MM.1S (cell line): Measurements from ENCODE around the gene POLR3B.

Experiments used
- DNase-seq: peaks from one replicate; pipeline ENCODE4 v3.0.0-alpha.2; 2015
- H2AFZ ChIP-seq: fragments of 300-600 bp; sonication (generic); 2 replicates; pipeline ENCODE4 v1.6.0; 2016; ENCODE audit warnings: antibody characterized with exemption, low read length
- H3F3A ChIP-seq: fragments of 300-600 bp; sonication (generic); 2 replicates; pipeline ENCODE4 v1.6.1; 2016; ENCODE audit warnings: mild to moderate bottlenecking, antibody characterized with exemption, low read length, moderate library complexity, mixed read lengths; ENCODE audit not compliant: insufficient read depth
- H3K27ac ChIP-seq: fragments of 300-600 bp; sonication (generic); 2 replicates; pipeline ENCODE4 v1.5.1; 2016; ENCODE audit warnings: mild to moderate bottlenecking, low read length
- H3K27me3 ChIP-seq: fragments of 300-600 bp; sonication (generic); replicated peaks from 2 replicates; pipeline ENCODE4 v1.6.0; 2016; ENCODE audit warnings: low read length; ENCODE audit not compliant: insufficient read depth
- H3K36me3 ChIP-seq: fragments of 300-600 bp; sonication (generic); replicated peaks from 2 replicates; pipeline ENCODE4 v1.6.1; 2016; ENCODE audit warnings: mild to moderate bottlenecking, low read length, mixed read lengths; ENCODE audit not compliant: insufficient read depth
- H3K4me1 ChIP-seq: fragments of 300-600 bp; sonication (generic); 2 replicates; pipeline ENCODE4 v1.6.1; 2016; ENCODE audit warnings: low read length, mixed read lengths
- H3K4me2 ChIP-seq: fragments of 300-600 bp; sonication (generic); 2 replicates; pipeline ENCODE4 v1.6.0; 2016; ENCODE audit warnings: low read depth, low read length
- H3K4me3 ChIP-seq: fragments of 300-600 bp; sonication (generic); 2 replicates; pipeline ENCODE4 v1.5.1; 2016; ENCODE audit warnings: low read length, mixed read lengths
- H3K79me2 ChIP-seq: fragments of 300-600 bp; sonication (generic); 2 replicates; pipeline ENCODE4 v1.6.1; 2016; ENCODE audit warnings: mixed run types, low read length, mixed read lengths
- H3K9ac ChIP-seq: fragments of 300-600 bp; sonication (generic); 2 replicates; pipeline ENCODE4 v1.6.1; 2016; ENCODE audit warnings: low read length, mixed read lengths
- H3K9me2 ChIP-seq: fragments of 300-600 bp; sonication (generic); replicated peaks from 2 replicates; pipeline ENCODE4 v1.6.1; 2016; ENCODE audit warnings: mild to moderate bottlenecking, low read length, mixed read lengths; ENCODE audit not compliant: insufficient read depth
- H3K9me3 ChIP-seq: fragments of 300-600 bp; sonication (generic); replicated peaks from 2 replicates; pipeline ENCODE4 v1.6.1; 2016; ENCODE audit warnings: mild to moderate bottlenecking, low read length, mixed read lengths; ENCODE audit not compliant: insufficient read depth
- H4K20me1 ChIP-seq: fragments of 300-600 bp; sonication (generic); 2 replicates; pipeline ENCODE4 v1.6.1; 2016; ENCODE audit warnings: mild to moderate bottlenecking, low read length, moderate library complexity, mixed read lengths; ENCODE audit not compliant: insufficient read depth
- EZH2 ChIP-seq: fragments of 300-600 bp; sonication (generic); optimal IDR thresholded peaks from 2 replicates; pipeline ENCODE3; 2017; ENCODE audit warnings: low read depth, mild to moderate bottlenecking, antibody characterized with exemption, low read length, mixed read lengths
- EZH2phosphoT487 ChIP-seq: fragments of 300-600 bp; sonication (generic); IDR thresholded peaks from 2 replicates; pipeline ENCODE4 v1.6.1; 2018; ENCODE audit warnings: antibody characterized with exemption, low read length
- TF ChIP-seq, protein P1 (sequence below): fragments of 300-600 bp; sonication (generic); IDR thresholded peaks from 2 replicates; pipeline ENCODE4 v1.5.1; 2016; ENCODE audit warnings: antibody characterized with exemption, low read length, mixed read lengths

POLR3B gene

DNA sequence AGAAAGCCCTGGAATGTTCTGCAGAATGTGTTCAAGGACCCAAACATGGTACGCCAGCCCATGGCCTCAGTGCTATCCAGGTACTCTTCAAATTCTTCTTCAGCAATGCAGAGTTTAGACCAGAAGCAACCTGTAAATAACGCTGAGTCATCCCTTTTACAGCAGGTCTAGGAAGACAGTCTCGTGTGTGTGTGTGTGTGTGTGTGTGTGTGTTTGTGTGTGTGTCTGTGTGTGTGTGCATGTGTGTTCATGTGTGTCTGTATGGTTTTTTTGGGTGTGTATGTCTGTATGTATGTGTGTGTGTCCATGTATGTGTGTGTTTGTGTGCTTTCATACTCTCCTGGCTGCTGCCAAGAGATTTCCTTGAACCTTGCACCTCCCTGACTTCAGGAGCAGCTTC, 165.2 kb downstream of the POLR3B start:
- DNase-seq: no peak
- H3K9me3 ChIP-seq: no peaks in the 10 kb centered on the region
- no peak overlapping the region for H3K9ac ChIP-seq

DNA sequence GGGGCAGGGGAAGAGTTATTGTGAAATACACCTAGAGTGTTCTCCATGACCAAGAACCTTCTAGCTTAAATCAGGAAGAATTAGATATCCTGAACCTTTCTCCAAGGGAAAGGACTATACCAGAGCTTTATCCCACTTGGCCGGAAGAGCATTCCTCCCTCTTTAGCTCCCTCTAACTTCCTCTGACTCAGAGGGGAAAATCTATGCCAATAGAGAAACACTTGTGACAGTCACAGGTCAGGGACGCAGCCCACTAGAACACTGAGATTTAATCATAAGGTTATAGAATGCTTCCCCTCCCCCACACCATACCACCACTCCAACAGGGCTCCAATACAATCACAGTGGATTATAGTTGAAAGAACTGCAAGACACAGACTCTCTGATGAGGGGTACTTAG, 169.8 kb downstream of the POLR3B start:
- Histone ChIP-seq H3F3A (no peaks in the 10 kb centered on the region), H3K27me3 (no peaks in the 10 kb centered on the region), H3K4me2 (no peak overlapping the region), H2AFZ (no peak overlapping the region), H4K20me1 (no peaks in the 10 kb centered on the region), H3K36me3 (no peaks in the 10 kb centered on the region), H3K4me3 (no peak overlapping the region), H3K9me2 (no peaks in the 10 kb centered on the region), H3K9ac (no peak overlapping the region), H3K27ac (no peak overlapping the region), H3K4me1 (no peaks in the 10 kb centered on the region), H3K9me3 (no peaks in the 10 kb centered on the region), H3K79me2 (no peaks in the 10 kb centered on the region)
- no peak for TF ChIP-seq EZH2
- TF ChIP-seq, protein P1, sequence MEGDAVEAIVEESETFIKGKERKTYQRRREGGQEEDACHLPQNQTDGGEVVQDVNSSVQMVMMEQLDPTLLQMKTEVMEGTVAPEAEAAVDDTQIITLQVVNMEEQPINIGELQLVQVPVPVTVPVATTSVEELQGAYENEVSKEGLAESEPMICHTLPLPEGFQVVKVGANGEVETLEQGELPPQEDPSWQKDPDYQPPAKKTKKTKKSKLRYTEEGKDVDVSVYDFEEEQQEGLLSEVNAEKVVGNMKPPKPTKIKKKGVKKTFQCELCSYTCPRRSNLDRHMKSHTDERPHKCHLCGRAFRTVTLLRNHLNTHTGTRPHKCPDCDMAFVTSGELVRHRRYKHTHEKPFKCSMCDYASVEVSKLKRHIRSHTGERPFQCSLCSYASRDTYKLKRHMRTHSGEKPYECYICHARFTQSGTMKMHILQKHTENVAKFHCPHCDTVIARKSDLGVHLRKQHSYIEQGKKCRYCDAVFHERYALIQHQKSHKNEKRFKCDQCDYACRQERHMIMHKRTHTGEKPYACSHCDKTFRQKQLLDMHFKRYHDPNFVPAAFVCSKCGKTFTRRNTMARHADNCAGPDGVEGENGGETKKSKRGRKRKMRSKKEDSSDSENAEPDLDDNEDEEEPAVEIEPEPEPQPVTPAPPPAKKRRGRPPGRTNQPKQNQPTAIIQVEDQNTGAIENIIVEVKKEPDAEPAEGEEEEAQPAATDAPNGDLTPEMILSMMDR: no peak
- TF ChIP-seq EZH2phosphoT487: no peak
- no peak for DNase-seq

More for the DNA sequence above, 165.2 kb downstream of the POLR3B start:
- Histone ChIP-seq H3K27me3 (no peaks in the 10 kb centered on the region), H3K79me2 (no peaks in the 10 kb centered on the region), H3K4me3 (no peak overlapping the region), H3K4me2 (no peak overlapping the region), H2AFZ (no peak overlapping the region), H4K20me1 (no peaks in the 10 kb centered on the region), H3K36me3 (no peaks in the 10 kb centered on the region), H3K9me2 (no peaks in the 10 kb centered on the region), H3K27ac (no peak overlapping the region), H3F3A (no peaks in the 10 kb centered on the region), H3K4me1 (no peaks in the 10 kb centered on the region)
- TF ChIP-seq EZH2: no peak
- TF ChIP-seq EZH2phosphoT487: no peak
- TF ChIP-seq, protein P1: no peak

DNA sequence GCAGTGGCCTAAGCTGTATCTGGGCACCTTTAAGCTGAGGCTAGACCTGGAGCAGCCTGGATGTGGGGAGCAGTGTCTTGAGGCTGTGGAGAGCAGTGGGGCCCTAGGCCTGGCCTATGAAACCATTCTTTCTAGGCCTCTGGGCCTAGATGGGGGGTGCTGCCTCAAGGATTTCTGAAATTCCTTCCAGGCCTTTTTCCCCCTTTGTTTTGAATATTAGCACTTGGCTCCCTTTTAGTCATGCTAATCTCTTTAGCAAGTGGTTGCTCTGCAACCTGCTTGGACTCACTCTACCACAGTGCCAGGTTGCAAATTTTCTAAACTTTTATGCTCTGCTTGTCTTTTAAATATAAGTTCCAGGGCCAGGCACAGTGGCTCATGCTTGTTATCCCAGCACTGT, 183.7 kb downstream of the POLR3B start:
- Histone ChIP-seq H3K9ac (no peak overlapping the region), H3K9me3 (no peaks in the 10 kb centered on the region), H3K4me1 (no peaks in the 10 kb centered on the region), H3K79me2 (no peaks in the 10 kb centered on the region), H3K27me3 (no peaks in the 10 kb centered on the region), H4K20me1 (no peaks in the 10 kb centered on the region), H2AFZ (no peak overlapping the region), H3K4me2 (no peak overlapping the region), H3K9me2 (no peaks in the 10 kb centered on the region), H3K36me3 (no peaks in the 10 kb centered on the region), H3F3A (no peaks in the 10 kb centered on the region), H3K4me3 (no peak overlapping the region), H3K27ac (no peak overlapping the region)
- no peak for DNase-seq
- TF ChIP-seq EZH2: no peak
- TF ChIP-seq, protein P1: no peak
